Lower leg skin (tissue), 3 donors: ENCODE measurements around the gene CCDC81.

Experiments
- CTCF ChIP-seq, 3 donors: fragments of 450-650 bp; IDR thresholded peaks; one replicate each; pipeline ENCODE4 v1.5.1; 2016; ENCODE audit warnings: antibody characterized with exemption in 3 of 3, mild to moderate bottlenecking in 3 of 3, moderate library complexity in 2 of 3
- POLR2A ChIP-seq, 2 donors: fragments of 450-650 bp; IDR thresholded peaks; one replicate each; pipeline ENCODE4 v1.6.1; 2016 to 2017; ENCODE audit warnings: antibody characterized with exemption in 2 of 2, mild to moderate bottlenecking in 1 of 2, moderate library complexity in 1 of 2

- TF ChIP-seq CTCF (IDR thresholded peaks at IDR 0.05) (no peak), POLR2A (IDR thresholded peaks at IDR 0.05) (no peak)
Observed at GRCh38 chr11:86464509-86465221, 90.0 kb downstream of the CCDC81 start.
